HFF-Myc (cell line): ENCODE results near the gene PPT1.

Experiments
- DNase-seq: peaks from one replicate; pipeline ENCODE4 v3.0.0-alpha.2; 2011; ENCODE audit warnings: low read depth; ENCODE audit errors: extremely low read depth
- H3K4me3 ChIP-seq: replicated peaks from 2 replicates; pipeline ENCODE4 v1.5.1; 2011; ENCODE audit warnings: low read depth, mild to moderate bottlenecking, control low read depth, low read length
- TF ChIP-seq, protein P1 (sequence below): IDR thresholded peaks from 2 replicates; pipeline ENCODE4 v1.5.1; 2012; ENCODE audit warnings: mild to moderate bottlenecking, low read depth, low read length, control low read depth; ENCODE audit errors: missing control alignments

The PPT1 gene

DNA sequence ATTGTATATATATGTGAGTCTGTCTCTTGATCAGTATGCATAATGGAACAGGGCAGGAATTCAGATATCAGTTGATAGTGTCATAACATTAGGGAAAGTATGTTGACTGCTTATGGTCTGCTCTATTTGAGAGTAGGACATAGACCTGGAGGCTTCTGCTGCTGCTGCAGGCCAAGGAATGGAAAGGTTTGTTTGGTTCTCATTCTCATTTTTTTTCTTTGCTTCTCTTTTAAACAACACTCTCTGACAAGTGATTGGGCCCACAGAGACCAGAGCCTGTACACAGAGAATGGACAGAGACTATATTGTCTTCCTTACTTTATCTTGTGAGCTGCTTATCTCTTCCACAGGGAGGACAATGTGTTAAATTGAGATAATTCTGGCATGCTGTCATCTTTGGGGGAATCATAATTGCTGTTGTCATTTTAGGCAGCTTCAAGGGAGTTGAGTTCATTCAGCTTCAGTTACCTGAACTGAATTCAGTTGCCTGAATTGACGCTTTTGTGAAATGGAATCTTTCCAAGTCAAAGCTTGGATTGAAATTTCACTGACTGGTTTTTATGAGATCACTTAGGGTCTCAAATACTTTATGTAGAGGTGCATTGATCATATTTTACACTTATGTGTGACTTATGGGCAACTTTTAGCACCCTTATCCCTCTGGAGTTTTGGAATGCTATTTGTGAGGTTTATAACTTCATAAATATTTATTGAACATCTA, 39.6 kb downstream of the PPT1 start:
- no peak overlapping the region for H3K4me3 ChIP-seq

DNA sequence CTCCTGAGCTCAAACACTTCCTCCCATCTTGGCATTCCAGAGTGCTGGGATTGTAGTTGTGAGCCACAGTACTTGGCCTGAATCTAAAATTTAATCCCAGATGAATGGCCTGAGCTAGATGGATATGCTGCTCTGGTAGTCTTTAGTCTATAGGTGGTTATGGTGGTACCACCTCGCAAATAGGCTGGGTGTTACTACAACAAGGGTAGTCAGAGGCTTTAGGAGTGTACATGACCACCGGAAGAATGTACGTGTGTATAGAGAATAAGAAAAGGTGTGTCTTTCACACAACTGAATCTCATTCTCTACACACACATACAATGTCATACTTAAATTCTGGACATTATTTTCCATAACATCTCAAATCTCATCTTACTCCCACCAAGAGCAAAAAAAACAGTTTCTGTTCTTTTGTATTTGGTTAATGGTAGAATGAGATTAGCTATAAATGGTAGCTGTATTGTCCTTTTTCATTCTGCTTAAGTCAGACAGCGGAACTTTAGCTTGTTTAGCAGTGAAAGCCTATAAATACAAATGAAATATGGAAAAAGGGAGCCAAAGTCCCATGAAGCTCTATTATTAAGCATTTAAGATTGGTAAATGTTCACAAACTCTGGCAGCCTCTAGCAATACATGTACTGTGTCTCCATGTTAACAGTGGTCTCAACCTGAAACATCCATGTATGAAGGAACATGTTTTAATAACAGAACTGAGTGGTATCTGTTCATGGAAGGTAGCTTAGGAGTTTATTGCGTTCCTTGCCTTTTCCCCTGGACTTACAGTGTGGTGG, 40.3 kb downstream of the PPT1 start:
- DNase-seq, result no peak
- no peak overlapping the region for H3K4me3 ChIP-seq

More for the DNA sequence above, 39.6 kb downstream of the PPT1 start:
- TF ChIP-seq, protein P1, sequence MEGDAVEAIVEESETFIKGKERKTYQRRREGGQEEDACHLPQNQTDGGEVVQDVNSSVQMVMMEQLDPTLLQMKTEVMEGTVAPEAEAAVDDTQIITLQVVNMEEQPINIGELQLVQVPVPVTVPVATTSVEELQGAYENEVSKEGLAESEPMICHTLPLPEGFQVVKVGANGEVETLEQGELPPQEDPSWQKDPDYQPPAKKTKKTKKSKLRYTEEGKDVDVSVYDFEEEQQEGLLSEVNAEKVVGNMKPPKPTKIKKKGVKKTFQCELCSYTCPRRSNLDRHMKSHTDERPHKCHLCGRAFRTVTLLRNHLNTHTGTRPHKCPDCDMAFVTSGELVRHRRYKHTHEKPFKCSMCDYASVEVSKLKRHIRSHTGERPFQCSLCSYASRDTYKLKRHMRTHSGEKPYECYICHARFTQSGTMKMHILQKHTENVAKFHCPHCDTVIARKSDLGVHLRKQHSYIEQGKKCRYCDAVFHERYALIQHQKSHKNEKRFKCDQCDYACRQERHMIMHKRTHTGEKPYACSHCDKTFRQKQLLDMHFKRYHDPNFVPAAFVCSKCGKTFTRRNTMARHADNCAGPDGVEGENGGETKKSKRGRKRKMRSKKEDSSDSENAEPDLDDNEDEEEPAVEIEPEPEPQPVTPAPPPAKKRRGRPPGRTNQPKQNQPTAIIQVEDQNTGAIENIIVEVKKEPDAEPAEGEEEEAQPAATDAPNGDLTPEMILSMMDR, result no peak
- DNase-seq, result no peak

DNA sequence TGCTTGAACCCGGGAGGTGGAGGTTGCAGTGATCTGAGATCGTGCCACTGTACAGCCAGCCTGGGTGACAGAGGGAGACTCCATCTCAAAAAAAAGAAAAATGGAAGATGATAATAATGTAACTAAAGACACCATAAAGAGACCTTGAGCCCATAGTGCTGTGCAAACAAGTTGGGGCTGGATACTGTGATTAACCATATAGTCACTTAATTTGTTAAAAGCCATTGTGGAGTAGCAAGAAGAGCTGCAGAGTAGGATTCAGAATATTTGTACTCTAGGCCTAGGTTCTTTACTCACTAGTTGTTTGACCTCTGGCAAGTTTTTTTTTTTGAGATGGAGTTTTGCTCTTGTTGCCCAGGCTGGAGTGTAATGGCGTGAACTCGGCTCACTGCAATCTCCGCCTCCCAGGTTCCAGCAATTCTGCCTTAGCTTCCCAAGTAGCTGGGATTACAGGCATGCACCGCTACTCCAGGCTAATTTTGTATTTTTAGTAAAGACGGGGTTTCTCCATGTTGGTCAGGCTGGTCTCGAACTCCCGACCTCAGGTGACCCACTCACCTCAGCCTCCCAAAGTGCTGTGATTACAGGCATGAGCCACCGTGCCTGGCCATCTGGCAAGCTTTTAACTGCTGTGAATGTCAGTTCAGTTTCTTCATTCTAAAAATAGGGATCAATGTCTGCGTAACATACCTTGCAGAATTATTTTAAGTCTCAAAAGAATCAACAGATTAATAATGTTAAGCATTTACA, 43.7 kb downstream of the PPT1 start:
- DNase-seq, result no peak
- H3K4me3 ChIP-seq, result no peak overlapping the region
- TF ChIP-seq, protein P1, result no peak

More for the DNA sequence above, 40.3 kb downstream of the PPT1 start:
- TF ChIP-seq, protein P1, result no peak

DNA sequence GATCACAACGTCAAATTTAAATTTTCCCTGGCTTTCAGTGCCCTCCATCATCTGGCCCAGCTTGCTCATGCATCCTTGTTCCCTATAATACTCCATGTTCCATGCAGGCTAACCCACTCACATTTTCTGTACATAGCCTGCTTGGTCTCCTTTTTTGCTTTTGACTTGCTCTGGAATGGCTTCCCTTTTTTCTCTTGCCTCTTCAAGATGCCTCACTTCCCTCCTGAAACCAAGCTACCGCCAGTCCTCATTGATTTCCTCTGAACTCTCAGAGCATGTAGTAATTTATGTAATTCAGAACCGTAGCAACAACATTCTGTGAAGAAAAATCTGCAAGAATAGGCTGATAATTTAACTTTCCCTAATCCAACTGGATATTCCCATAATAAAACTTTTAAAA, 46.2 kb downstream of the PPT1 start:
- TF ChIP-seq, protein P1, result no peak
- no peak for DNase-seq

DNA sequence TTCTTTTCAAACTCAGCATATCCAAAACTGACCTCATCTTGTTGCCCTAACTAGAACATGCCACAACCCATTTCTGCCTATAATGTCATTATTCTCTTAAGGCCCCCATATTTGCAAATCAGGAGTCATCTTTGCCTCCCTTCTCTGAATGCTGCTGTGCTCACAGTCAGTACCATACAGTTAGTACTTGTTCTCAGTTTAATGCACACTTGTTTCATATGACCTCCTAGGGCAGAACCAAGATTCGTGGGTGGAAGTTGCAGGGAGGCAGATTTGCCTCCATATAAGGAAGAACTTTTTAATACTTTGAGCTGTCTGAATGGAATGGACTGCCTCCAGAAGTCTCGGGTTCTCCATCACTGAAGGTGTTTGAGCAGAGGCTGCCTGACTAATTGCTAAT, 47.3 kb downstream of the PPT1 start:
- no peak for DNase-seq
- H3K4me3 ChIP-seq, result no peak overlapping the region
- TF ChIP-seq, protein P1, result no peak

More for the DNA sequence above, 46.2 kb downstream of the PPT1 start:
- H3K4me3 ChIP-seq, result no peak overlapping the region

DNA sequence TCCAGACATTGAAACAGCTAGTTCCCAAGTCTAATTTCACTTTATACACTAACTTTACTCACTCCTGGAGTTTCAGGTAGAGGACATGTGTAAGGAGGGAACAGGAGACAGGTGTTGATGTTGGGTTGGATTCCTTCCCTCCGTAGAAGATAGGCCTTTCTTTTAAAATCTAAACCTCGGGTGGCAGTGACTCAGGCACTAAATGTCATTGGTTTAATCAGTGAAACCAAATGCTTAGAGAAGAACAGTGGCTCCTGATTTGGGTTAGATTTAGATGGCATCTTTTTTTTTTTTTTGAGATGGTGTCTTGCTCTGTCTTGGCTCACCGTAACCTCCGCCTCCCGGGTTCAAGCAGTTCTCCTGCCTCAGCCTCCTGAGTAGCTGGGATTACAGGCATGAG, 49.3 kb downstream of the PPT1 start:
- TF ChIP-seq, protein P1, result no peak
- DNase-seq, result no peak
- H3K4me3 ChIP-seq, result no peak overlapping the region
